ENCODE results near the gene CSNK1A1.
"Not testable (repeated sequence)": the region's sequence is repeated elsewhere in the genome, so short reads cannot be mapped to it uniquely, and the experiment has no call there.

The CSNK1A1 gene

GRCh38 chr5:149572576-149573231 lies 21.5 kb upstream of the CSNK1A1 start:
- no peak for DNase-seq (ENCODE audit: low read depth in 2 of 2)

- DNase-seq (ENCODE audit: low read depth in 2 of 2) = no peak
These were observed 20.9 kb upstream of the CSNK1A1 start for GRCh38 chr5:149572170-149572569.

- no peak for DNase-seq (ENCODE audit: low read depth in 2 of 2)
These were observed 16.0 kb upstream of the CSNK1A1 start for GRCh38 chr5:149567226-149567625.

GRCh38 chr5:149564542-149565140 lies 13.4 kb upstream of the CSNK1A1 start:
- not testable (repeated sequence) for DNase-seq (ENCODE audit: low read depth in 2 of 2)

GRCh38 chr5:149563466-149563865 lies 12.2 kb upstream of the CSNK1A1 start:
- DNase-seq (ENCODE audit: low read depth in 2 of 2) = no peak

GRCh38 chr5:149561848-149562247 lies 10.6 kb upstream of the CSNK1A1 start:
- no peak for DNase-seq (ENCODE audit: low read depth in 2 of 2)

GRCh38 chr5:149559706-149560105 lies 8.5 kb upstream of the CSNK1A1 start:
- DNase-seq (ENCODE audit: low read depth in 2 of 2) = no peak

- no peak for DNase-seq (ENCODE audit: low read depth in 2 of 2)
These were observed 1.4 kb upstream of the CSNK1A1 start for GRCh38 chr5:149552553-149553160.

- DNase-seq (ENCODE audit: low read depth in 2 of 2) = no peak
These were observed 827 bp upstream of the CSNK1A1 start for GRCh38 chr5:149552038-149552494.

- DNase-seq (ENCODE audit: low read depth in 2 of 2) = no peak
These were observed 529 bp downstream of the CSNK1A1 start for GRCh38 chr5:149550594-149551226.

- no peak for DNase-seq (ENCODE audit: low read depth in 2 of 2)
These were observed 1.0 kb downstream of the CSNK1A1 start for GRCh38 chr5:149550268-149550583.

- no peak for DNase-seq (ENCODE audit: low read depth in 2 of 2)
These were observed 1.6 kb downstream of the CSNK1A1 start for GRCh38 chr5:149549461-149550267.

GRCh38 chr5:149546974-149547373 lies 4.3 kb downstream of the CSNK1A1 start:
- DNase-seq (ENCODE audit: low read depth in 2 of 2) = no peak

GRCh38 chr5:149545327-149545726 lies 5.9 kb downstream of the CSNK1A1 start:
- no peak for DNase-seq (ENCODE audit: low read depth in 2 of 2)

- DNase-seq (ENCODE audit: low read depth in 2 of 2) = no peak
These were observed 7.2 kb downstream of the CSNK1A1 start for GRCh38 chr5:149544028-149544420.

- no peak for DNase-seq (ENCODE audit: low read depth in 2 of 2)
These were observed 7.7 kb downstream of the CSNK1A1 start for GRCh38 chr5:149543361-149544027.

- no peak for DNase-seq (ENCODE audit: low read depth in 2 of 2)
These were observed 9.3 kb downstream of the CSNK1A1 start for GRCh38 chr5:149541893-149542292.

- DNase-seq (ENCODE audit: low read depth in 2 of 2) = no peak
These were observed 11.2 kb downstream of the CSNK1A1 start for GRCh38 chr5:149540089-149540488.

- no peak for DNase-seq (ENCODE audit: low read depth in 2 of 2)
These were observed 13.8 kb downstream of the CSNK1A1 start for GRCh38 chr5:149537374-149537975.

- DNase-seq (ENCODE audit: low read depth in 2 of 2) = not testable (repeated sequence)
These were observed 15.5 kb downstream of the CSNK1A1 start for GRCh38 chr5:149535787-149536186.

- no peak for DNase-seq (ENCODE audit: low read depth in 2 of 2)
These were observed 18.8 kb downstream of the CSNK1A1 start for GRCh38 chr5:149532413-149532812.
